ENCODE measurements around the gene IVD.
A peak's percentile ranks its signal among the peaks of the same experiment; 100 is the strongest.

Gene IVD

GRCh38 chr15:40365624-40366456 is 39.8 kb upstream of the IVD start:
- Histone ChIP-seq H3K4me3 (ENCODE audit: low read length in 2 of 2) (no peak overlapping the region), H3K27ac (ENCODE audit: low read length) (peak overlapping the region; percentile 91), H3K9ac (ENCODE audit: low read length in 2 of 2) (no peak overlapping the region), H3K4me1 (ENCODE audit: control insufficient read depth, insufficient read depth, low read length) (peaks cover 23% of the 10 kb centered on the region), H3K27me3 (ENCODE audit: control insufficient read depth in 1 of 2, insufficient read depth in 2 of 2, low read length in 2 of 2) (no peaks in the 10 kb centered on the region), H3K9me3 (ENCODE audit: control insufficient read depth in 2 of 2, low read length in 2 of 2) (no peaks in the 10 kb centered on the region), H3K36me3 (ENCODE audit: control insufficient read depth in 2 of 2, insufficient read depth in 2 of 2, low read length in 2 of 2) (no peaks in the 10 kb centered on the region)

- Histone ChIP-seq H3K9ac (ENCODE audit: low read length in 2 of 2) (peak overlapping the region; percentile 15 to 21), H3K27me3 (ENCODE audit: control insufficient read depth in 1 of 2, insufficient read depth in 2 of 2, low read length in 2 of 2) (no peaks in the 10 kb centered on the region), H3K4me1 (ENCODE audit: control insufficient read depth, insufficient read depth, low read length) (peaks cover 23% of the 10 kb centered on the region), H3K4me3 (ENCODE audit: low read length in 2 of 2) (peak overlapping the region in 1 of 2 donors; percentile 35), H3K27ac (ENCODE audit: low read length) (peak overlapping the region; percentile 91), H3K9me3 (ENCODE audit: control insufficient read depth in 2 of 2, low read length in 2 of 2) (no peaks in the 10 kb centered on the region), H3K36me3 (ENCODE audit: control insufficient read depth in 2 of 2, insufficient read depth in 2 of 2, low read length in 2 of 2) (no peaks in the 10 kb centered on the region)
Observed at GRCh38 chr15:40366457-40367370, 38.9 kb upstream of the IVD start.

GRCh38 chr15:40367371-40367685 is 38.3 kb upstream of the IVD start:
- no peaks in the 10 kb centered on the region for H3K27me3 ChIP-seq (ENCODE audit: control insufficient read depth in 1 of 2, insufficient read depth in 2 of 2, low read length in 2 of 2)
- peaks cover 23% of the 10 kb centered on the region for H3K4me1 ChIP-seq (ENCODE audit: control insufficient read depth, insufficient read depth, low read length)
- peak overlapping the region; percentile 36 to 66 for H3K4me3 ChIP-seq (ENCODE audit: low read length in 2 of 2)
- H3K27ac ChIP-seq (ENCODE audit: low read length): peak overlapping the region; percentile 91
- no peaks in the 10 kb centered on the region for H3K9me3 ChIP-seq (ENCODE audit: control insufficient read depth in 2 of 2, low read length in 2 of 2)
- H3K36me3 ChIP-seq (ENCODE audit: control insufficient read depth in 2 of 2, insufficient read depth in 2 of 2, low read length in 2 of 2): no peaks in the 10 kb centered on the region
- H3K9ac ChIP-seq (ENCODE audit: low read length in 2 of 2): peak overlapping the region; percentile 15 to 42

- Histone ChIP-seq H3K27me3 (ENCODE audit: control insufficient read depth in 1 of 2, insufficient read depth in 2 of 2, low read length in 2 of 2) (no peaks in the 10 kb centered on the region), H3K27ac (ENCODE audit: low read length) (peak overlapping the region; percentile 91), H3K4me1 (ENCODE audit: control insufficient read depth, insufficient read depth, low read length) (peaks cover 23% of the 10 kb centered on the region), H3K9me3 (ENCODE audit: control insufficient read depth in 2 of 2, low read length in 2 of 2) (no peaks in the 10 kb centered on the region), H3K36me3 (ENCODE audit: control insufficient read depth in 2 of 2, insufficient read depth in 2 of 2, low read length in 2 of 2) (no peaks in the 10 kb centered on the region), H3K9ac (ENCODE audit: low read length in 2 of 2) (peak overlapping the region; percentile 22 to 42), H3K4me3 (ENCODE audit: low read length in 2 of 2) (peak overlapping the region; percentile 36 to 66)
Observed at GRCh38 chr15:40367686-40368611, 37.6 kb upstream of the IVD start.

GRCh38 chr15:40368719-40369473 is 36.7 kb upstream of the IVD start:
- Histone ChIP-seq H3K9me3 (ENCODE audit: control insufficient read depth in 2 of 2, low read length in 2 of 2) (no peaks in the 10 kb centered on the region), H3K27me3 (ENCODE audit: control insufficient read depth in 1 of 2, insufficient read depth in 2 of 2, low read length in 2 of 2) (no peaks in the 10 kb centered on the region), H3K27ac (ENCODE audit: low read length) (no peak overlapping the region), H3K36me3 (ENCODE audit: control insufficient read depth in 2 of 2, insufficient read depth in 2 of 2, low read length in 2 of 2) (no peaks in the 10 kb centered on the region), H3K9ac (ENCODE audit: low read length in 2 of 2) (peak overlapping the region in 1 of 2 donors; percentile 22), H3K4me1 (ENCODE audit: control insufficient read depth, insufficient read depth, low read length) (peaks cover 23% of the 10 kb centered on the region), H3K4me3 (ENCODE audit: low read length in 2 of 2) (no peak overlapping the region)

DNA sequence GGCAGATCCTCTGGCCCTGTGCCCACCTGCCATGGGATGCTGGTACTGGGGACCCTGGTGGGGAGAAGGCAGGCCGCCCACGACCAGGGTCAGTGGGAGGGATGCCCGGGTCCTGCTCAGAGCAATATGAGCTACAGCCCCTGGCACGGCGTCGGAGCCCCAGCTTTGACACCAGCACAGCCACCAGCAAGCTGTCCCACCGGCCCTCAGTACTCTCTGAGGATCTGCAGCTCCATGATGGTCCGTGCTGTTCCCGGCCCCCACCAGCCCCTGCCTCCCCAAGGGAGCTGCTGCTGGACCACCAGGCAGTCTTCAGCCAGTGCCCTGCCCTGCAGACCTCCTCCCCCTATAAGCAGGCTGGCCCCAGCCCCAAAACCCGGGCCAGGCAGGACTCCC is 36.1 kb upstream of the IVD start:
- no peaks in the 10 kb centered on the region for H3K9me3 ChIP-seq (ENCODE audit: control insufficient read depth in 2 of 2, low read length in 2 of 2)
- H3K4me3 ChIP-seq (ENCODE audit: low read length in 2 of 2): no peak overlapping the region
- no peak overlapping the region for H3K27ac ChIP-seq (ENCODE audit: low read length)
- H3K4me1 ChIP-seq (ENCODE audit: control insufficient read depth, insufficient read depth, low read length): peaks cover 23% of the 10 kb centered on the region
- H3K27me3 ChIP-seq (ENCODE audit: control insufficient read depth in 1 of 2, insufficient read depth in 2 of 2, low read length in 2 of 2): no peaks in the 10 kb centered on the region
- H3K36me3 ChIP-seq (ENCODE audit: control insufficient read depth in 2 of 2, insufficient read depth in 2 of 2, low read length in 2 of 2): no peaks in the 10 kb centered on the region
- H3K9ac ChIP-seq (ENCODE audit: low read length in 2 of 2): no peak overlapping the region

- H3K9ac ChIP-seq (ENCODE audit: low read length in 2 of 2): no peak overlapping the region
- no peaks in the 10 kb centered on the region for H3K27me3 ChIP-seq (ENCODE audit: control insufficient read depth in 1 of 2, insufficient read depth in 2 of 2, low read length in 2 of 2)
- no peaks in the 10 kb centered on the region for H3K9me3 ChIP-seq (ENCODE audit: control insufficient read depth in 2 of 2, low read length in 2 of 2)
- no peak overlapping the region for H3K4me3 ChIP-seq (ENCODE audit: low read length in 2 of 2)
- no peaks in the 10 kb centered on the region for H3K36me3 ChIP-seq (ENCODE audit: control insufficient read depth in 2 of 2, insufficient read depth in 2 of 2, low read length in 2 of 2)
- H3K4me1 ChIP-seq (ENCODE audit: control insufficient read depth, insufficient read depth, low read length): peaks cover 23% of the 10 kb centered on the region
- no peak overlapping the region for H3K27ac ChIP-seq (ENCODE audit: low read length)
Observed at GRCh38 chr15:40369971-40370370, 35.6 kb upstream of the IVD start.

DNA sequence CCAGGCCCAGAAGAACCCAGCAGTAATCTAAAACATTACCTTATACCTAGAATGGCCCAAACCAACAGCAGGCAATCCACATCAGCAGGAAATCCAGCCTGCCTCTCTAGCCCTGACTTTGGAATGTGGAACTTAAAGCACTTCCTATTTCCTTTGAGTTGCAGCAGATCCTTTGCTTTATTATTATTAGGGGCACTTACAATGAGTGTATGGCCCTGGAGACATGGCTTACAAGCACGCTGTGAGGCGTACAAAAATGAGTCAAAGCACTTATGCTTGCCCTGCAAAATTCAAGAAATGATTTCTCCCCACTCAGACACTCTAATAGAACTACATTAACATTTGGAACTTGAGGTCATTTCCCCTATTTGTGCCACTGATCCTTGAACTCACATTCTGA is 32.6 kb upstream of the IVD start:
- no peaks in the 10 kb centered on the region for H3K27me3 ChIP-seq (ENCODE audit: control insufficient read depth in 1 of 2, insufficient read depth in 2 of 2, low read length in 2 of 2)
- H3K36me3 ChIP-seq (ENCODE audit: control insufficient read depth in 2 of 2, insufficient read depth in 2 of 2, low read length in 2 of 2): no peaks in the 10 kb centered on the region
- peaks cover 6% of the 10 kb centered on the region for H3K4me1 ChIP-seq (ENCODE audit: control insufficient read depth, insufficient read depth, low read length)
- no peak overlapping the region for H3K9ac ChIP-seq (ENCODE audit: low read length in 2 of 2)
- no peak overlapping the region for H3K27ac ChIP-seq (ENCODE audit: low read length)
- no peaks in the 10 kb centered on the region for H3K9me3 ChIP-seq (ENCODE audit: control insufficient read depth in 2 of 2, low read length in 2 of 2)
- H3K4me3 ChIP-seq (ENCODE audit: low read length in 2 of 2): no peak overlapping the region

DNA sequence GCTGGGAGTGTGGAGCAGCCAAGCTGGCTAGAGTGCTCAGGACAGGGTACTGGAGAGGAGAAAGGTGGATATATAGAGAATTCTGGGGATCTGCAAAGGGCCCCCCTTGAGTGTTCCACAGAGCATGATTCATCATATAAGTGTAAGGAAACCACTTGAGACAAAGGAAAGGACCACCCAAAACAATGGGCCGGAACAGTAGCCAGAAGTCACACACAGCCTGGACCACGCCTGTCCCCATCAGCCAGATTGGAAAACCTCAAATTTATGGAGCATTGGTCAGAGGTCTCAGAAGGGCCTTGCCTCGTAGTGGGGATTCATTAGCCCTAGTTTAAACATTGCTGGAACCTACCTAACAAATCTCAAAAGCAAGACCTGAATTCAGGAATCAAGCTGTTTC is 28.0 kb upstream of the IVD start:
- H3K4me3 ChIP-seq (ENCODE audit: low read length in 2 of 2): no peak overlapping the region
- H3K27me3 ChIP-seq (ENCODE audit: control insufficient read depth in 1 of 2, insufficient read depth in 2 of 2, low read length in 2 of 2): no peaks in the 10 kb centered on the region
- H3K27ac ChIP-seq (ENCODE audit: low read length): no peak overlapping the region
- no peaks in the 10 kb centered on the region for H3K9me3 ChIP-seq (ENCODE audit: control insufficient read depth in 2 of 2, low read length in 2 of 2)
- H3K9ac ChIP-seq (ENCODE audit: low read length in 2 of 2): no peak overlapping the region
- H3K4me1 ChIP-seq (ENCODE audit: control insufficient read depth, insufficient read depth, low read length): no peaks in the 10 kb centered on the region
- H3K36me3 ChIP-seq (ENCODE audit: control insufficient read depth in 2 of 2, insufficient read depth in 2 of 2, low read length in 2 of 2): no peaks in the 10 kb centered on the region

DNA sequence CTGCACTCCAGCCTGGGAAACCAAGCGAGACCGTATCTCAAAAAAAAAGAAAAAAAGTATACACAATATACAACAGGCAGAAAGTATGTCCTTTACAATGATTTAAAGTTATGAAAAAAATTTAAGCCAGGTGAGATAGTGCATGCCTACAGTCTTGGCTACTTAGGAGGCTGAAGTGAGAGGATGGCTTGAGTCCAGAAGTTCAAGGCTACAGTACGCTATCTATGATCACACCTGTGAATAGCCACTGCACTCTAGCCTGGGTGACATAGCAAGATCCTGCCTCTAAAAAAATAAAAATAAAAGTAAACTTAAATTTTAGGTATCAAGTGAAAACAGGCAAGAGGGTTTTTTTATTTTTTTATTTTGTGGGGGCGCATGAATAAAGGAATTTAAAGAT is 26.2 kb upstream of the IVD start:
- Histone ChIP-seq H3K27ac (ENCODE audit: low read length) (no peak overlapping the region), H3K4me1 (ENCODE audit: control insufficient read depth, insufficient read depth, low read length) (peaks cover 6% of the 10 kb centered on the region), H3K4me3 (ENCODE audit: low read length in 2 of 2) (no peak overlapping the region), H3K27me3 (ENCODE audit: control insufficient read depth in 1 of 2, insufficient read depth in 2 of 2, low read length in 2 of 2) (no peaks in the 10 kb centered on the region), H3K9me3 (ENCODE audit: control insufficient read depth in 2 of 2, low read length in 2 of 2) (no peaks in the 10 kb centered on the region), H3K36me3 (ENCODE audit: control insufficient read depth in 2 of 2, insufficient read depth in 2 of 2, low read length in 2 of 2) (no peaks in the 10 kb centered on the region), H3K9ac (ENCODE audit: low read length in 2 of 2) (no peak overlapping the region)

Measured in stomach smooth muscle (tissue), 2 donors.